Activated CD8-positive, alpha-beta memory T cell treated with anti-CD3 and anti-CD28 coated beads for 24 hours (primary cell): ENCODE data around the gene OR4F29.
"Not testable (repeated sequence)": the region's sequence is repeated elsewhere in the genome, so short reads cannot be mapped to it uniquely, and the experiment has no call there.

Experiments
- DNase-seq: peaks from one replicate; pipeline ENCODE4 v3.0.0-alpha.2; 2020

The OR4F29 gene

GRCh38 chr1:451578-451977 lies at the start of gene OR4F29:
Gene OR4F29, minus strand, starts transcription at chr1:451678. Its CDS starts 0 bp downstream, at chr1:451678.
- DNase-seq: not testable (repeated sequence)
